H1 (cell line): ENCODE data around the gene PRR35. TPM values are rescaled to one million over a fixed set of nuclear protein-coding genes. Genes with fewer than 3 reads are reported as not detected.

Experiments
- BRCA1 ChIP-seq: IDR thresholded peaks from 2 replicates; pipeline ENCODE4 v1.6.1; 2012; ENCODE audit warnings: low read depth, low read length, improper control_type of control experiment
- CBX8 ChIP-seq: fragments of 300-800, 300-1000 bp; sonication (generic); IDR thresholded peaks from 2 replicates; pipeline ENCODE4 v1.7.1; 2016; ENCODE audit warnings: low read depth, low read length, borderline replicate concordance
- E2F6 ChIP-seq: IDR thresholded peaks from 2 replicates; pipeline ENCODE4 v1.6.1; 2012; ENCODE audit warnings: inconsistent platforms
- EGR1 ChIP-seq: IDR thresholded peaks from 2 replicates; pipeline ENCODE4 v1.6.1; 2011; ENCODE audit warnings: low read depth, low read length, borderline replicate concordance
- POU5F1 ChIP-seq: IDR thresholded peaks from 2 replicates; pipeline ENCODE4 v1.6.1; 2011; ENCODE audit warnings: low read depth, mild to moderate bottlenecking, low read length, moderate library complexity
- SIRT6 ChIP-seq: IDR thresholded peaks from one replicate; pipeline ENCODE4 v1.7.1; 2012; ENCODE audit warnings: low read length, inconsistent platforms
- SP1 ChIP-seq: IDR thresholded peaks from 2 replicates; pipeline ENCODE4 v1.6.1; 2011; ENCODE audit warnings: low read depth, low read length
- SP2 ChIP-seq: IDR thresholded peaks from 2 replicates; pipeline ENCODE4 v1.6.1; 2012; ENCODE audit warnings: mild to moderate bottlenecking, low read length, inconsistent platforms
- SRF ChIP-seq: IDR thresholded peaks from 2 replicates; pipeline ENCODE4 v1.6.1; 2011; ENCODE audit warnings: mild to moderate bottlenecking, low read depth, low read length, moderate library complexity
- TAF1 ChIP-seq: IDR thresholded peaks from 2 replicates; pipeline ENCODE4 v1.6.1; 2011; ENCODE audit warnings: mild to moderate bottlenecking, low read depth, low read length
- TBP ChIP-seq: IDR thresholded peaks from 2 replicates; pipeline ENCODE4 v1.6.1; 2011; ENCODE audit warnings: low read depth, low read length, improper control_type of control experiment
- polyA plus RNA-seq, 7 experiments: library from polyadenylated mRNA; depleted of rRNA in 3 of 7; stranded (reverse) in 5 of 7; unstranded in 2 of 7; fragments of >200 nt in 5 of 7; fragments of 200-250 nt in 2 of 7; gene quantifications; 1 replicate in 5 of 7; 2 replicates in 1 of 7; 4 replicates in 1 of 7; pipeline versions ENCODE4 v1.2.1 to v1.2.3, GENCODE V29; 2011 to 2013; ENCODE audit warnings: missing spikeins in 2 of 7, mixed read lengths in 2 of 7
- total RNA-seq: library from RNA; stranded (reverse); fragmentation: NEBNext Ultra II Directional; extraction: Animal tissue kit (Norgen Biotek cat#: 25700); gene quantifications from 2 replicates; pipeline ENCODE4 v1.2.1, GENCODE V29; 2021

The PRR35 gene
- total and polyA plus RNA-seq, 2 of the 8 experiments (the other 6 are each of a cell fraction or from before 2014, with no cell fraction given), result 0.38 to 0.50 TPM

GRCh38 chr16:595094-595528 lies 34.9 kb downstream of the PRR35 start (continued):
- TF ChIP-seq E2F6 (no peak), SRF (no peak), CBX8 (no peak), SIRT6 (no peak), SP2 (no peak), SP1 (no peak), EGR1 (no peak), TBP (no peak), BRCA1 (no peak), TAF1 (no peak), POU5F1 (no peak)
